ENCODE data around the gene TGFBR2.

The TGFBR2 gene

GRCh38 chr3:30720586-30721313, 114.3 kb downstream of the TGFBR2 start:
- TF ChIP-seq CTCF (IDR thresholded peaks at IDR 0.05; ENCODE audit: low read depth, low read length), result no peak
- H3K4me3 ChIP-seq (replicated peaks in 1 of 2; ENCODE audit: low read depth in 2 of 2, low read length in 2 of 2), result no peak overlapping the region
- peak in 1 of 2 donors; percentile 70 for DNase-seq (ENCODE audit: low read depth in 2 of 2)

- TF ChIP-seq CTCF (IDR thresholded peaks at IDR 0.05; ENCODE audit: low read depth, low read length), result no peak
- DNase-seq (ENCODE audit: low read depth in 2 of 2), result no peak
- no peak overlapping the region for H3K4me3 ChIP-seq (replicated peaks in 1 of 2; ENCODE audit: low read depth in 2 of 2, low read length in 2 of 2)
Measured at GRCh38 chr3:30721314-30721634, 114.9 kb downstream of the TGFBR2 start.

- no peak for TF ChIP-seq CTCF (IDR thresholded peaks at IDR 0.05; ENCODE audit: low read depth, low read length)
- no peak for DNase-seq (ENCODE audit: low read depth in 2 of 2)
- H3K4me3 ChIP-seq (replicated peaks in 1 of 2; ENCODE audit: low read depth in 2 of 2, low read length in 2 of 2), result no peak overlapping the region
Measured at GRCh38 chr3:30723211-30723610, 116.8 kb downstream of the TGFBR2 start.

- DNase-seq (ENCODE audit: low read depth in 2 of 2), result no peak
- no peak overlapping the region for H3K4me3 ChIP-seq (replicated peaks in 1 of 2; ENCODE audit: low read depth in 2 of 2, low read length in 2 of 2)
- no peak for TF ChIP-seq CTCF (IDR thresholded peaks at IDR 0.05; ENCODE audit: low read depth, low read length)
Measured at GRCh38 chr3:30724863-30725262, 118.5 kb downstream of the TGFBR2 start.

- no peak overlapping the region for H3K4me3 ChIP-seq (replicated peaks in 1 of 2; ENCODE audit: low read depth in 2 of 2, low read length in 2 of 2)
- DNase-seq (ENCODE audit: low read depth in 2 of 2), result no peak
- TF ChIP-seq CTCF (IDR thresholded peaks at IDR 0.05; ENCODE audit: low read depth, low read length), result no peak
Measured at GRCh38 chr3:30728143-30728542, 121.7 kb downstream of the TGFBR2 start.

- no peak for TF ChIP-seq CTCF (IDR thresholded peaks at IDR 0.05; ENCODE audit: low read depth, low read length)
- no peak overlapping the region for H3K4me3 ChIP-seq (replicated peaks in 1 of 2; ENCODE audit: low read depth in 2 of 2, low read length in 2 of 2)
- DNase-seq (ENCODE audit: low read depth in 2 of 2), result peak in 1 of 2 donors; percentile 35
Measured at GRCh38 chr3:30729512-30729911, 123.1 kb downstream of the TGFBR2 start.

GRCh38 chr3:30729936-30730335, 123.5 kb downstream of the TGFBR2 start:
- no peak overlapping the region for H3K4me3 ChIP-seq (replicated peaks in 1 of 2; ENCODE audit: low read depth in 2 of 2, low read length in 2 of 2)
- TF ChIP-seq CTCF (IDR thresholded peaks at IDR 0.05; ENCODE audit: low read depth, low read length), result no peak
- DNase-seq (ENCODE audit: low read depth in 2 of 2), result no peak

All from cardiac fibroblast (primary cell).